DOHH2 (cell line): Measurements from ENCODE around the gene FAM229A.

ENCODE experiments used
- H3F3A ChIP-seq: fragments of 200-600 bp; sonication (generic), shearing (Covaris generic); 2 replicates; pipeline ENCODE4 v1.6.0; 2016; ENCODE audit warnings: antibody characterized with exemption, mild to moderate bottlenecking; ENCODE audit not compliant: control insufficient read depth, insufficient read depth
- H3K27ac ChIP-seq: fragments of 200-600 bp; sonication (generic); 2 replicates; pipeline ENCODE4 v1.5.1; 2014; ENCODE audit warnings: low read depth, mild to moderate bottlenecking, low read length, moderate library complexity
- H3K27me3 ChIP-seq: fragments of 200-600 bp; sonication (generic); 2 replicates; pipeline ENCODE4 v1.6.1; 2014; ENCODE audit warnings: mild to moderate bottlenecking, low read length, mixed read lengths; ENCODE audit not compliant: control insufficient read depth
- H3K36me3 ChIP-seq: fragments of 200-600 bp; sonication (generic); 2 replicates; pipeline ENCODE4 v1.6.1; 2014; ENCODE audit warnings: mild to moderate bottlenecking, low read length, moderate library complexity, mixed read lengths; ENCODE audit not compliant: control insufficient read depth
- H3K4me1 ChIP-seq: fragments of 200-600 bp; sonication (generic); 2 replicates; pipeline ENCODE4 v1.6.1; 2014; ENCODE audit warnings: mild to moderate bottlenecking, low read length, mixed read lengths; ENCODE audit not compliant: control insufficient read depth
- H3K4me2 ChIP-seq: fragments of 200-600 bp; sonication (generic); 2 replicates; pipeline ENCODE4 v1.6.0; 2014; ENCODE audit warnings: mild to moderate bottlenecking, low read length, moderate library complexity
- H3K4me3 ChIP-seq: fragments of 200-600 bp; sonication (generic); 2 replicates; pipeline ENCODE4 v1.5.1; 2014; ENCODE audit warnings: mild to moderate bottlenecking, low read length, mixed read lengths
- H3K79me2 ChIP-seq: fragments of 200-600 bp; sonication (generic); 2 replicates; pipeline ENCODE4 v1.6.1; 2014; ENCODE audit warnings: mild to moderate bottlenecking, low read length, mixed read lengths; ENCODE audit not compliant: control insufficient read depth
- H3K9me2 ChIP-seq: fragments of 200-600 bp; sonication (generic); replicated peaks from 2 replicates; pipeline ENCODE4 v1.6.1; 2014; ENCODE audit warnings: mild to moderate bottlenecking, low read length, mixed read lengths; ENCODE audit not compliant: control insufficient read depth
- H3K9me3 ChIP-seq: fragments of 200-600 bp; sonication (generic); 2 replicates; pipeline ENCODE4 v1.6.1; 2014; ENCODE audit warnings: antibody characterized with exemption, low read length, mixed read lengths; ENCODE audit not compliant: control insufficient read depth, insufficient read depth
- H4K20me1 ChIP-seq: fragments of 200-600 bp; sonication (generic); 2 replicates; pipeline ENCODE4 v1.6.0; 2014; ENCODE audit warnings: low read depth, mild to moderate bottlenecking, antibody characterized with exemption, low read length, moderate library complexity; ENCODE audit not compliant: control insufficient read depth, insufficient read depth
- EZH2phosphoT487 ChIP-seq: fragments of 200-600 bp; sonication (generic); IDR thresholded peaks from 2 replicates; pipeline ENCODE4 v1.6.1; 2017; ENCODE audit warnings: borderline replicate concordance, mild to moderate bottlenecking, antibody characterized with exemption, low read length, moderate library complexity, mixed read lengths
- TF ChIP-seq, protein P1 (sequence below): fragments of 200-600 bp; sonication (generic); IDR thresholded peaks from one replicate; pipeline ENCODE4 v1.5.1; 2014; ENCODE audit warnings: antibody characterized with exemption, mild to moderate bottlenecking, low read depth, low read length; ENCODE audit not compliant: poor library complexity, severe bottlenecking

FAM229A gene

DNA sequence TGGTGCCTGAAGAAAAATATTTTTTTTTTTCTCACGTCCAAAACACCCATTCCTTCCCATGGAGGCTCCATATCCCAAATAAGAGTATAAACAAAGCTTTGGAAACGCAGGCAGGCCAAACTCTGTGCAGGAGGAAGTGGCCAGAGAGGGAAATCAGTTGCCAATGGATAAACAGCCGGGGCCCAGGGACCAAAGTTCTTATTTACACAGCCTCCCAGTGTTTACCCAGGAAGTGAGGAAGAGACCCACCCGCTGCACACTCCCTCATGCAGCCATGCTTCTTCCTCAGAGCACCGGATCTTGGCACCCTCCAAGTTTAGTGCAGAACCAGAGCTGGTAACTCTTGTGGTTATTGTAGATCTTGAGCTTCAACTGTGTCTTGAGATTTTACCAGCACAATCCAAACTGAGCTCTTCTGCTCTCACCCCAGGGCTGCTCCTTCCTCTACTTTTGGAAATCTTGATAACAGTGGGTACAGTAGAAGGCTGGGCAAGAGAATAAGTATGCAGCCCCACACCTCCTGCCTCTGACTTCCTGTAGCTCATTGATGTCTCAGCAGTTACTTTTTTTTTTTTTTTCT is 40.5 kb downstream of the FAM229A start:
- Histone ChIP-seq H3K27ac (peak overlapping the region; percentile 97), H4K20me1 (no peaks in the 10 kb centered on the region), H3F3A (peaks cover 58% of the 10 kb centered on the region), H3K4me3 (peak overlapping the region; percentile 61), H3K27me3 (no peaks in the 10 kb centered on the region), H3K79me2 (peaks cover 74% of the 10 kb centered on the region), H3K9me2 (no peaks in the 10 kb centered on the region), H3K4me2 (peak overlapping the region; percentile 82), H3K9me3 (no peaks in the 10 kb centered on the region), H3K36me3 (peaks cover 86% of the 10 kb centered on the region), H3K4me1 (peaks cover 77% of the 10 kb centered on the region)
- TF ChIP-seq EZH2phosphoT487 = no peak
- TF ChIP-seq, protein P1, sequence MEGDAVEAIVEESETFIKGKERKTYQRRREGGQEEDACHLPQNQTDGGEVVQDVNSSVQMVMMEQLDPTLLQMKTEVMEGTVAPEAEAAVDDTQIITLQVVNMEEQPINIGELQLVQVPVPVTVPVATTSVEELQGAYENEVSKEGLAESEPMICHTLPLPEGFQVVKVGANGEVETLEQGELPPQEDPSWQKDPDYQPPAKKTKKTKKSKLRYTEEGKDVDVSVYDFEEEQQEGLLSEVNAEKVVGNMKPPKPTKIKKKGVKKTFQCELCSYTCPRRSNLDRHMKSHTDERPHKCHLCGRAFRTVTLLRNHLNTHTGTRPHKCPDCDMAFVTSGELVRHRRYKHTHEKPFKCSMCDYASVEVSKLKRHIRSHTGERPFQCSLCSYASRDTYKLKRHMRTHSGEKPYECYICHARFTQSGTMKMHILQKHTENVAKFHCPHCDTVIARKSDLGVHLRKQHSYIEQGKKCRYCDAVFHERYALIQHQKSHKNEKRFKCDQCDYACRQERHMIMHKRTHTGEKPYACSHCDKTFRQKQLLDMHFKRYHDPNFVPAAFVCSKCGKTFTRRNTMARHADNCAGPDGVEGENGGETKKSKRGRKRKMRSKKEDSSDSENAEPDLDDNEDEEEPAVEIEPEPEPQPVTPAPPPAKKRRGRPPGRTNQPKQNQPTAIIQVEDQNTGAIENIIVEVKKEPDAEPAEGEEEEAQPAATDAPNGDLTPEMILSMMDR = no peak

DNA sequence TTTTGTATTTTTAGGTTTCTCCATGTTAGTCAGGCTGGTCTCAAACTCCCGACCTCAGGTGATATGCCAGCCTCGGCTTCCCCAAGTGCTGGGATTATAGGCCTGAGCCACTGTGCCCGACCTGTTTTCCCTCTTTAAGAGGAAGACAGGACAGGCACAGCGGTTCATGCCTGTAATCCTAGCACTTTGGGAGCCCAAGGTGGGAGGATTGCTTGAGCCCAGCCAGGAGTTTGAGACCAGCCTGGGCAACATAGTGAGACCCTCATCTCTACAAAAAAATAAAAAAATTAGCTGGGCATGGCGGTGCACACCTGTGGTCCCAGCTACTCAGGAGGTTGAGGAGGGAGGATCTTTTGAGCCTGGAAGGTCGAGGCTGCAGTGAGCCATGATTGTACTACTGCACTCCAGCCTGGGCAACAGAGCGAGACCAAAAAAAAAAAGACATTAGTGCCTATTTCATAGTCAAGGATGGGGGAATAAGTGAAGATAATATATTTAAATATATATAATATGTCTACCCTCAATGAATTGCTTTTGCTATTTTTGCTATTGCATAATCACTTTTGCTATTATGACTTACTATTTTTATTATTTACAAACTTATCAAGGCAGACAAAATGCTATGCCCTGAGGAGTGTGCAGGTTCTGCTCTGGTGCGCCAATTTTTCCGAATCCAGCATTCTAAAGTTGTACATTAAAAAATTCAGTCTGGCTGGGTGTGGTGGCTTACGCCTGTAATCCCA is 44.0 kb downstream of the FAM229A start:
- H3K36me3 ChIP-seq = peaks cover 62% of the 10 kb centered on the region
- peaks cover 70% of the 10 kb centered on the region for H3K79me2 ChIP-seq
- H3K9me2 ChIP-seq = no peaks in the 10 kb centered on the region
- no peaks in the 10 kb centered on the region for H4K20me1 ChIP-seq
- H3K27ac ChIP-seq = peak overlapping the region; percentile 97
- H3K9me3 ChIP-seq = no peaks in the 10 kb centered on the region
- peak overlapping the region; percentile 82 for H3K4me2 ChIP-seq
- peak overlapping the region; percentile 66 for H3K4me3 ChIP-seq
- TF ChIP-seq EZH2phosphoT487 = no peak
- TF ChIP-seq, protein P1 = no peak
- peaks cover 98% of the 10 kb centered on the region for H3K4me1 ChIP-seq
- H3K27me3 ChIP-seq = no peaks in the 10 kb centered on the region
- H3F3A ChIP-seq = peaks cover 71% of the 10 kb centered on the region

DNA sequence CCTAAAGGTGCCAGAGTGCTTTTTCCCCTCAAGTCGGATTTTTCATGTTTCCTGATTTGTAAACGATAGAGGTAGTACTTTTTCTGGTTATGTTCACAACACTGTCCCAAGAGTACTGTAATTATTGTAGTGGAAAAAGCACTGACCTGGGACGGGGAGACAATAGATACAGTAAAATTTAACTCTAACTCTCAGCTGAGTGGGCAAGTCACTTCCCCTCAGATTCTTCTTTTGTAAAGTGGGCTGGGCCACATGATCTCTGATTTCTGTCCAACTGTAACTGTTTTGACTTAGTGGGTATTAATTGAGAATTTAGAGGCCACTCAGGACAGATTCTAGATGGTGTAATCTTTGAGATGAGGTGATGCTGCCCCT is 45.4 kb downstream of the FAM229A start:
- Histone ChIP-seq H3K79me2 (peaks cover 71% of the 10 kb centered on the region), H3K4me2 (peak overlapping the region; percentile 82), H3K4me3 (peak overlapping the region; percentile 66), H3F3A (peaks cover 72% of the 10 kb centered on the region), H3K9me2 (no peaks in the 10 kb centered on the region), H3K9me3 (no peaks in the 10 kb centered on the region), H3K36me3 (peaks cover 55% of the 10 kb centered on the region), H3K4me1 (peaks cover 95% of the 10 kb centered on the region), H4K20me1 (no peaks in the 10 kb centered on the region), H3K27me3 (no peaks in the 10 kb centered on the region), H3K27ac (peak overlapping the region; percentile 97)
- no peak for TF ChIP-seq EZH2phosphoT487
- TF ChIP-seq, protein P1 = no peak
